NCI-H1105 (cell line): ENCODE results near the gene CHAD.
"Not testable (repeated sequence)": the region's sequence is repeated elsewhere in the genome, so short reads cannot be mapped to it uniquely, and the experiment has no call there.

ENCODE experiments used
- DNase-seq: peaks from one replicate; lab custom pipeline; 2025; lab: John Stamatoyannopoulos, UW

Gene CHAD

DNA sequence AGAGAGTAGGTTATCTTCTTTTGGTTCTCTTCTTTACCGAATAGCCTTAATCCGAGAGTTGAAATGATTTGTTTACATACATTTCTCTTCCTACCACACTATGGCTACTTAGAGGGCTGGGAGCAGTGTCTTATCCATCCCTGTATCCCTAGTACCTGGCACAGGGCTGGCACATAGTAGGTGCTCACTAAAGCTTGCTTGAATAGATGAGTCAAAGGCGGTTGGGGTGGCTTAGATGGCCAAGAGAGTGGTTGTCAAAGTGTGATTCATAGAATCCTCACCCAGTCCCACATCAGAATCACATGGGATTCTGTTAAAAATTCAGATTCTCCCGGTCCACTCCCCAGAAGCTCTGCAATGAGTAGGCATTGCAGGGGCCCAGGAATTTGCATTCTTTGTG, 11.1 kb downstream of the CHAD start:
- DNase-seq: no peak

DNA sequence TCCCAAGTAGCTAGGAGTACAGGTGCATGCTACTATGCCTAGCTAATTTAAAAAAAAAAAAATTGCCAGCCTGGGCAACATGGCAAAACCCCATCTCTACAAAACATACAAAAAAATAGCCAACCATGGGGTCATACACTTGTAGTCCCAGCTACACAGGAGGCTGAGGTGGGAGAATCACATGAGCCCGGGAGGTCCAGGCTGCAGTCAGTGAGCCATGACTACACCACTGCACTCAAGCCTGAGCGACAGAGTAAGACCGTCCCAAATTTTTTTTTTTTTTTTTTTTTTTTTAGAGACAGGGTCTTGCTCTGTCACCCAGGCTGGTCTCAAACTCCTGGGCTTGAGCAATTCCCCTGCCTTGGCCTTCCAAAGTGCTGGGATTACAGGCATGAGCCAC, 14.8 kb downstream of the CHAD start:
- no peak for DNase-seq

DNA sequence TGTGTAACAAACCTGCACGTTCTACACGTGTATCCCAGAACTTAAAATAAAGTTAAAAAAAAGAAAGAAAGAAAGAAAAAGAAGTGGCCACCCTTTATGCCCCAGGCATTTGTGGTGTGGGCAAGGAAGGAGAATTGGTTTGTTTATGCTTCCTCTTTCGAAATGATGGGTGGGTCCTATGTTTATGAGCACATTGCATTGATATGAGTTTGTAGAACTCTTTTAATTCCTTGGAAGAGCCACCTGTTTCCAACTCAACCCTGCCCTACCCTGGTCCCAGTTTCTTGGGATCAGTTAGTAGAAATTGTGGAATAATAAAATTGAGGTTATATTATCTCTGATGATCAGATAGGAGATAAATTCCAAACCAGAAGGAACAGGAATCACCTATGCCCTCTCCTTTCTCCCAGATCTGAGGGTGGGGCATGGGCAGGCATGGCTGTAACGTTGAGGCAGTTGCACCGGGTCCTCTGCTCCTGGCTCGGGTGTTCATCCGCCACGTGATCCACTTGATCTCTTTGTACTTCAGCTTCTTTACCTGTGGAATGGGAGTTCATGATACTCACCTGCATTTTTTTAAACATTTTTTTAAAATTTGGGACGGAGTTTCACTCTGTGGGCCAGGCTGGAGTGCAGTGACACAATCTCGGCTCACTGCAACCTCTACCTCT, 15.9 kb downstream of the CHAD start:
- no peak for DNase-seq

DNA sequence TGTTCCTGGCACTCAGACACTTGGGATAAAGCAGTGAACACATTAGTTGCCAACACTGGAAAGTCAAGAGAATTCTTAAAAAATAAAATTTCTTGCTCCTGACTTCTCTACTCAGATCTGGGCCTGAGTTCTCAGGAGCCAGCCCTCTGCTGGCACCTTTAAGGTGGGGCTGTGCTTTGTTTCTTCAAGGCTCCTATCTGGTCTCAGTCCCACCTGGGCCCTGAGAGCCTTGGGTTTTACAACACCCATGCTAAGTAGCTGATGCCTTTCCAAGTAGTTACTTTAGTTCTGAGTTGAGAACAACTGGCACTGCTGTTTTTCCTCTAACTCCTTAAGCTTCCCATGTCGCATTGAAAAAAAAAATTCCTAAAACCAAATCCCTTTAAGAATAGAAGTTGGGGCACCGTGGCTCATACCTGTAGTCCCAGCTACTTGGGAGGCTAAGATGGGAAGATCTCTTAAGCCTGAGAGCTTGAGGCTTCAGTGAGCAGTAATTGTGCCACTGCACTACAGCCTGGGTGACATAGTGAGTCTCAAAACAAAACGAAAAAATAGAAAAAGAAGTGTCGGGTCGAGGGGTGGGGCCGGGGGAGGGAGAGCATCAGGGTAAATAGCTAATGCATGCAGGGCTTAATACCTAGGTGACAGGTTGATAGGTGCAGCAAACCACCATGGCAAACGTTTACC, 16.6 kb downstream of the CHAD start:
- no peak for DNase-seq

DNA sequence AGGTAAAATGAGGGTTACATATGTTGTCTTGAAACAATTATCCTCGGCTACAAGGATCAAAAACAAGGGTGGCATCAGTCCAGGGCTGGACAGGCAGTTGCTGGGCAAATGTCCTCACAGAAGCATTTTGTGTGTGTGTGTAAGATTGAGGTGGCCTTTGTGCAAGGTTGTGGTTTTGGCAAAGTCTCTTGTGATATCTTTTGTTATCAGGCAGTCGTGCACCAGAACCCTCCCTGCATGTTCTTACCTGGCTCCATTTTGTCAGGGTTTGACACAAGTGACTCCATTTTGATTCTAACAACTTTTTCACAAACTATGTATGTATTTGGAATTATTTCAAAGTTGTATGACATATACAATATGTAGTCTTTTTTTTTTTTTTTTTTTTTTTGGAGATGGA, 20.0 kb downstream of the CHAD start:
- DNase-seq: no peak

DNA sequence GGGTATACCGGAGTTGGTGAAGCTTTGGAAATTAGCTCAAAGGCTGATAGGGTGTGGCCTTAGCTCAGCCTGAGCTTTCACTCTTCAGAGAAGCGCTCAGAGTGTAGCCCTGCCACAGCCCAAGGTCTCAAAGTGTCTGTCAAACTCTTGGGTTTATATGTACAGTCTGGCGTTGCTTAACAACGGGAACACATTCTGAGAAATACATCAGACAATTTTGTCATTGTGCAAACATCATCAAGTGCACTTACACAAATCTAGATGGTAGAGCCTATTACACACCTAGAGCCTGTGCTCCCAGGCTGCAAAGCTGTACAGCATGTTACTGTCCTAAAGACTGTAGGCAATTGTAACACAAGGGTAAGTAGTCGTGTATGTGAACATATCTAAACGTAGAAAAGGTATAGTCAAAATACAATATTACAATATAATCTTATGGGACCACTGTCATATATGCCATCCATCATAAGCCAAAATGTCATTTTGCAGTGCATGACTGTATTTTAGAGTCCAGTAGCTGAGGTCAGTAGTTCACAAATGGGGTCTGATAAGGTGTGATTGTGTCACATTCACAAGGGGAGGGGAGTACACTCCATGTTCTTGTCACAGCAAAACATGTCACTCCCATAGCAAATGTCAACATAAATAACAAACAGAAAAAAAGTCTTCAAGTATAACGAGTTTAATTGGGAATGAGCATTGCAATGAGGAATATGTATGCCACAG, 20.6 kb downstream of the CHAD start:
- DNase-seq: no peak

DNA sequence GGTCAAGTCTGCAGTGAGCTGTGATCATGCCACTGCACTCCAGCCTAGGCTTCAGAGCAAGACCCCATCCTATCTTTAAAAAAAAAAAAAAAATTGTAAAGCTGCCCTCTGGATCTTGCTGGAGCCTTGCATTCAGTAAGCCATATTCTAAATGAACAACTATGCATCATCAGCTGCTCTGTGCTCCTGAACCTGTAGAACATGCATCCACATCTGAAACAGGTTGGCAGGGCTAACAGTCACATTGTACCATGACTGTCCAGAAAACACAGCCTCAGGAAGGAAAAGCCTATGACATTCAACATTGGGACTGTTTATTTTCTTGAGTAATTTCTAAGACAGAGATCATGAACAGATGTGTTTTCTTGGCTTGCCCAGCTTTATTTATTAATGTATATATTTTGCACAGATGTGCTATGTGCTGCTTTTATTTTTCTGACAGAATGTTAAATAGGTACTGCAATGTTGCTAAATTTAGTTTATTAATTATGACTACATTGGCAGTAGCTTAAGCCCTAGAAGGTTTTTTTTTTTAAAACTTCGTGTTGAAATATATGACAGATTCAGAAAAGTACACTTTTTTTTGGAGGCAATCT, 22.9 kb downstream of the CHAD start:
- no peak for DNase-seq

GRCh38 chr17:50444841-50445715, 23.6 kb downstream of the CHAD start:
- DNase-seq: no peak

DNA sequence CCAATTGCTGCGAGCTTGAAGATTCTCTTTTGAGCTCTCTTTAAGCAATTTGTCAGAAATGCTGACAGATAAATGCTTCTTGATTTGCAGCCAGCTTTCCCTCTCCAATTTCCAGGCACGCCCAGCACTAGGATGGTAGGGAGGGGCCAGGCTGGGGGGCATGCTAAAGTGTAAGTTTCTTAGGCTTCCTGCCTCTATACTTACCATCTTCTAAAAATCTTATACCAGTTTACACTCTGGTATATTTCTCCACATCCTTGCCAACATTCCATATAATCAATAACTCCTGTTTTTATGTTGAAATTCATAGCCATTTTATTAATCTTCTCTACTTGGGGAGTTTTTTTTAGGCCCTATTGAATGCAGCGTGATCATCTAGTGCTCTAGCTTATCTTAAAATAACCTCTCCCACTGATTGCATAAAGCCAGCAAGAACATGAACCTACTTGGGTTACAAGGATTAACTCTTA, 25.1 kb downstream of the CHAD start:
- no peak for DNase-seq

DNA sequence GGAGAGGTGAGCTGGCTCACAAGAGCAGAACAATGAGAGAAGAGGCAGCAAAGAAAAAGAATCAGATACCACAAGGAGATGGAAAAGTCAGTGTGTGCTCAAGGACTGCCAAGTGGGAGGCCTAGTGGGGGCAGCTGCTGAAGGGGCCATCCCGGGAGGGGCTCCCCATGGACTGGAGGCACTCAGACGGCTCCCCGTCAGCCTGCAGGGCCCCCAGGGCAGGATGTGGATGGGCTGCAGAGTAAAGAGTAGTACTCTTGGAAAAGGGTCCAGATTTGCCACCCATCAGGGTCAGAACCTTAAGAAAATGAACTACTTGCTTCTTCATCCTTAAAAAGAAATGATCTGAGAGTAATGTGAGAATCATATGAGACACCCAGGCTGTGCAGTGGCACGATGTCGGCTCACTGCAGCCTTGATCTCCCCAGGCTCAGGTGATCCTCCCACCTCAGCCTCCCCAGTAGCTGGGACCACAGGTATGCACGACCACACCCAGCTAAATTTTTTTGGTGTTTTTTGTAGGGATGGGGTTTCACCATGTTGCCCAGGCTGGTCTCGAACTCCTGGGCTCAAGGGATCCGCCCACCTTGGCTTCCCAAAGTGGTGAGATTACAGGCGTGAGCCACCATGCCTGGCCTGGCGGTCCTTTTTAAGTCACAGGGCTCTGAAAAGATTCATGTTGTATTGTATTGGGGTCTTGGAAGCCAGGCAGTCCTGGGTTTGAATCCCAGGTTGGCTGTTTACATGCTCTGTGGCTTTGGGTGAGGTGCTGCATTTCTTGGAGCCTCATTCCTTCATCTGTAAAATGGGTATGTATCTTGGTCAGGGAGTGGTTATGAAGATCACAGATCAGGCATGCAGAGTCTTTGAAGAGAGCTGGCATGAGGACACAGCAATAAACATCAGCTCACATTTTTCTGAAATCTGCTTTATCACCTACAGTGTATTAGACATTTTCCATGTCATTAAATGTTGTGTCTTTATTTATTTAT, 27.5 kb downstream of the CHAD start:
- DNase-seq: no peak

DNA sequence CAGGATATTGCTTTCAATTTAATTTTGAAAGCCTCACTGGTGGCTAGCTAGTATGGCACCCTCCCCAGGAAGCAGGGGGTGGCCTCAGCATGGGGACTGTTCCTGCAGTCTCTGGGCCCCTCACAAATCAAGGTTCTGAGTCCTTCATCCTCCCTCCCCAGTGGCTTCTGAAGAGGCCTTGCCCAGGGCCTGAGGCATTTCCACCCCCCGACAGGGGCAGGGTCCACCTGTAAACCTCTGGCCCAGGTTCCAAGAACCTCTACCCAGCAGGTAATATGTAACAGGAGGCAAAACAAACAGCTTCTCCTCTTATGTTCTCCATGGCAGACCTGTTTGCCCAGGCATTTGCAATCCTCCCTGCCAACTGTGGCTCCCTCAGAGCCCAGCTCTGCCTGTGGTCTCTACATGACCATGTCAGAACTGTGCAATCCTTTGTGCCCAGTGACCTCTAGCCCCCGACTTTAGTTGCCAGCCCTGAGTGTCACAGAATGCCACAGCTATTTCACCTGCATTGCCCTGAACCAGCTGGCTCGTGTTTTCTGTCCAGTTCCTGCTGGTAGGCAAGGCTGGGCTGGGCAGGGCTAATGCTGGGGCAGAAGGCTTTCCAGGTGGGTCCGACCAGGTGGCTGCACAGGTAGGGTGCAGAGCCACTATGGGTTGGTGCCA, 28.4 kb downstream of the CHAD start:
- DNase-seq: no peak

- DNase-seq: no peak
These were observed 29.7 kb downstream of the CHAD start for GRCh38 chr17:50439008-50439407.

- no peak for DNase-seq
These were observed 31.3 kb downstream of the CHAD start for GRCh38 chr17:50437409-50437808.

DNA sequence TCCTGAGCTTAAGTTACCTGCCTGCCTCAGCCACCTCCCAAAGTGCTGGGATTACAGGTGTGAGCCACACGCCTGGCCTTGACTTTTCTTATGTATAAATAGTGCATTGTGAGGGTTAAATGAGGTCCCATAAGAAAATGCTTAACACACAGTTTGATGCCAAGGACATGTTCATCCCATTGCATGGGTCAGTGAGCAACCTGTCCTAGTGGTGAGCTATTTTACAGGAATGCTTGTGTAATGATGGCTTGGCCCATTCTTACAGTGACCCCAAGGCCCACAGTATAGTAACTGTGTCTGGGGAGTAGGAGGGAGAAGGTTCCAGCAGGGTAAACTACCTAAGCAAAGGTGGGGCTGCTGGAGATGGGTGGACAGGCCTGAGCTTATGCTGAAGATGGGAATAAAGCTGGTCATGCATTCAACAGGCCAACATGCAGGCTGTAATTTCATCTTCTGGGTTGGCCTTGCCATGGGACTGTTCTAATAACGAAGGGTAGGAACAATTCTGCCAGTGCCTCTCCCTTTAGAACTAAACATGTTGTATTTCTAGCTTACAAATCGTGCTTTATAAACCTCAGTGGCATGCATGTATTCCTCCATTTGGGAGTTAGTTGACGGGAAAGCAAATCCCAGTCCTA, 36.4 kb downstream of the CHAD start:
- no peak for DNase-seq

DNA sequence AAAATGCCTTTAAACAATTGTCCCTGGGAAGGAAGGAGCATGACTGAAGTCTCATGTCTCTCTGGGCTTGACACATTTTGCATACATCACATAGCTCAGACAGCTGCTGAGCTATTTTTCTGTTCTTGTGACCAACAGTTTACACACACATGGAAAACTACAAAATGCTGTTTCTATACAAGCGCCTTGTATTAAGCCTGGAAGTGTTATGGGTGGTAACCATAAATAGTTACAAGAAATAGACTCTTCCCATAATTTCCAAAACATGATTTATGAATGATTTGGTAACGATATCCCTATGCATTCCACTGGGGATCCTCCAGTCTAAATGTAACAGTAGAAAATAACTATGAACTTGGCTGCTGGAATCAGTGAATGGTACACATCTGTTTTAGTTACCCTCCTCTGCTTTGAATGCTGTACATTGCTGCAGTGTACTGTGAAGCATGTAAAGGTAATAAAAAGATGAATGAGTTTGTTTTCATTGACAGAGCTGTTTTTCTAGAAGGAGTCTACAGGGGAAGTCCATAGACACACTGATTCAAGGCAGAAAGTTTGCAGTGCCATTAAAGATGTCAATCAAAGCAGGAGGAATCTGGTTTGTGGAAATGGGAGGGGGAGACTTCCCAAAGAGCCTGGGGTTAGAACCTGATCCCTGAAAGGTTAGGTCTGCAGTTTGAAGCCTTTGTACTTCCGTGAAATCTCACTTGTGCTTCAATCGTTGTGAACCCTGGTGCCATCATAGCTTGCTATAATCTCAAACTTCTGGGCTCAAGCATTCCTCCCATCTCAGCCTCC, 37.7 kb downstream of the CHAD start:
- DNase-seq: no peak

GRCh38 chr17:50429793-50430192, 38.9 kb downstream of the CHAD start:
- DNase-seq: no peak

DNA sequence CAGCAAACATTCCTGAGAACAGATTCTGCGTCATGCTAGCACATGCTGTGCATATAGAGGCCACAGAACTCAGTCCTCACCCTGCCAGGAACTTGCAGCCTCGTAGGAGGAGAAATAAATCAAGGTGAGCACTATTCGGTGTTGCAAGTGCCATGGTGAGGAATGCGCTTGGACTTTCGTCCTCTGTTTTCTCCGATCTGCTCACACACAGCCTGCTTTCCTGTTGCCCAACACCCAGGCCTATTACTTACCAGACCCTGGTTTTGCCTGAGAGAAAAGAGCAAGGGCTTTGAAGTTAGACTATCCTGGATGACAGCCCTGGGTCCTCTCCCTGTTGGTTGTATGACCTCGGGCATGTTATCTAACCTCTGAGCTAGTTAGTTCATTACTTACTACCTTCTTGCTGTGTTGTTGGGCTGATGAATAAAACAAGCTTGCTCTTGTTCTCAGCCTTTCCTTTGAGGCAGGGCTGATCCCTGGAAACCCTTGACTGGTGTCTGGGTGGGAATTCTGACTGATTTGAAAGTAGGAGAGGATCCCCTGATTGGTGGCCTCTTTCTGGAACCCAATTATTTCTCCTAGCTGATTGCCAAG, 39.8 kb downstream of the CHAD start:
- no peak for DNase-seq

DNA sequence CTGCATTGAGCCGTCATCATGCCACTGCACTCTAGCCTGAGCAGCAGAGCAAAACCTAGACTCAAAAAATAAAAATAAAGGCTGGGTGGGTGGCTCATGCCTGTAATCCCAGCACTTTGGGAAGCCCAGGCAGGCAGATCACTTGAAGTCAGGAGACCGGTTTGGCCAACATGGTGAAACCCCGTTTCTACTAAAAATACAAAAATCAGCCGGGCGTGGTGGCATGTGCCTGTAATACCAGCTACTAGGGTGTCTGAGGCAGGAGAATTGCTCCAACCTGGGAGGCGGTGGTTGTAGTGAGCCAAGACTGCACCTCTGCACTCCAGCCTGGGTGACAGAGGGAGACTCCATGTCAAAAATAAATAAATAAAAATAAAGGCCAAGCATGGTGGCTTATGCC, 40.6 kb downstream of the CHAD start:
- DNase-seq: not testable (repeated sequence)
